ENCODE data around the gene TAF1D.

GRCh38 chr11:93686226-93686625 lies 55.1 kb downstream of the TAF1D start:
- TF ChIP-seq ESRRG (CRISPR knock-in tag; IDR thresholded peaks at IDR 0.05) (no peak), TSHZ2 (CRISPR knock-in tag; IDR thresholded peaks at IDR 0.05) (no peak), CSRNP3 (CRISPR knock-in tag; IDR thresholded peaks at IDR 0.05) (no peak), BACH2 (CRISPR knock-in tag; IDR thresholded peaks at IDR 0.05; ENCODE audit: borderline replicate concordance) (no peak), RARB (CRISPR knock-in tag; IDR thresholded peaks at IDR 0.05) (no peak), ISL1 (CRISPR knock-in tag; IDR thresholded peaks at IDR 0.05) (no peak), CREB5 (CRISPR knock-in tag; IDR thresholded peaks at IDR 0.05; ENCODE audit: low read depth) (no peak)
